Stomach (tissue), 9 donors: Measurements from ENCODE around the gene TAF1. TPM values are rescaled to one million over a fixed set of nuclear protein-coding genes. Genes with fewer than 3 reads are reported as not detected.
"Not testable (repeated sequence)": the region's sequence is repeated elsewhere in the genome, so short reads cannot be mapped to it uniquely, and the experiment has no call there.

Source experiments
- DNase-seq, 2 donors: peaks; one replicate each; pipeline versions ENCODE4 v3.0.0 to v3.0.0-alpha.2; 2013 to 2019
- H3K27ac ChIP-seq, 5 donors: fragments of 200-600 bp in 4 of 5; sonication (generic) in 4 of 5; one replicate each; pipeline ENCODE4 v1.5.1; 2013 to 2019; ENCODE audit warnings: mild to moderate bottlenecking in 1 of 5, moderate library complexity in 1 of 5
- H3K27me3 ChIP-seq, 3 donors: fragments of 200-600 bp; sonication (generic); one replicate each; pipeline ENCODE4 v1.5.1; 2017 to 2019; ENCODE audit warnings: mixed run types in 1 of 3
- H3K36me3 ChIP-seq, 4 donors: fragments of 200-600 bp; sonication (generic); 1 replicate in 3 of 4; 2 replicates in 1 of 4; pipeline ENCODE4 v1.5.1; 2016 to 2019
- H3K4me1 ChIP-seq, 4 donors: fragments of 200-600 bp; sonication (generic); one replicate each; pipeline ENCODE4 v1.5.1; 2016 to 2019
- H3K4me3 ChIP-seq, 4 donors: fragments of 200-600 bp; sonication (generic) in 3 of 4; one replicate each; pipeline ENCODE4 v1.5.1; 2016 to 2019; ENCODE audit warnings: mild to moderate bottlenecking in 1 of 4
- H3K9me3 ChIP-seq, 4 donors: fragments of 200-600 bp; sonication (generic); one replicate each; pipeline ENCODE4 v1.5.1; 2016 to 2019
- EP300 ChIP-seq: sonication (generic); formaldehyde crosslinking; IDR thresholded peaks from one replicate; pipeline ENCODE4 v1.6.1; 2017; ENCODE audit warnings: antibody characterized with exemption
- POLR2A ChIP-seq, 4 donors: fragments of 450-650 bp; IDR thresholded peaks; one replicate each; pipeline ENCODE4 v1.6.1; 2016; ENCODE audit warnings: antibody characterized with exemption in 4 of 4, control low read depth in 2 of 4, mild to moderate bottlenecking in 1 of 4, moderate library complexity in 1 of 4
- POLR2AphosphoS5 ChIP-seq, 3 donors: sonication (generic); formaldehyde crosslinking; IDR thresholded peaks; one replicate each; pipeline ENCODE4 v1.6.1; 2016; ENCODE audit warnings: antibody characterized with exemption in 3 of 3
- whole genome bisulfite sequencing, 5 donors: extraction: QIAGEN DNeasy Blood & Tissue Kit in 3 of 5; methylation state at CpG; one replicate each; pipeline versions ENCODE4 v1.1.5 to v1.1.7; 2013 to 2018; 5-methylcytosine and 5-hydroxymethylcytosine counted together
- intact Hi-C: fragments of 100-400 bp; cut with DNase I; formaldehyde crosslinking; loops from one replicate; pipeline ENCODE4 v1.15.1; 2023; ENCODE audit warnings: low total_unique reads
- polyA plus RNA-seq, 3 donors: library from polyadenylated mRNA; stranded (reverse); fragments of 200-250 nt; gene quantifications; one replicate each; pipeline ENCODE4 v1.2.3, GENCODE V29; 2013
- total RNA-seq, 5 donors: library from RNA; depleted of rRNA; stranded (reverse); fragments of >200 nt; gene quantifications; one replicate each; pipeline versions ENCODE4 v1.1.0 to v1.2.3, GENCODE V29; 2014 to 2016
- TF ChIP-seq, protein P1 (sequence below), 7 experiments: fragments of 450-650 bp in 4 of 7; fragments of 200-600 bp in 3 of 7; sonication (generic) in 3 of 7; IDR thresholded peaks; one replicate each; pipeline ENCODE4 v1.5.1; 2016 to 2019; ENCODE audit warnings: antibody characterized with exemption in 7 of 7, control low read depth in 2 of 7, mild to moderate bottlenecking in 1 of 7
- donor health status: healthy with polysubstance abuse.
- donor health status: Bipolar disorder and iron deficiency.
- donor health status: healthy.

The TAF1 gene
- total and polyA plus RNA-seq, 8 donors = 5.8 to 118 (median 31.3) TPM

DNA sequence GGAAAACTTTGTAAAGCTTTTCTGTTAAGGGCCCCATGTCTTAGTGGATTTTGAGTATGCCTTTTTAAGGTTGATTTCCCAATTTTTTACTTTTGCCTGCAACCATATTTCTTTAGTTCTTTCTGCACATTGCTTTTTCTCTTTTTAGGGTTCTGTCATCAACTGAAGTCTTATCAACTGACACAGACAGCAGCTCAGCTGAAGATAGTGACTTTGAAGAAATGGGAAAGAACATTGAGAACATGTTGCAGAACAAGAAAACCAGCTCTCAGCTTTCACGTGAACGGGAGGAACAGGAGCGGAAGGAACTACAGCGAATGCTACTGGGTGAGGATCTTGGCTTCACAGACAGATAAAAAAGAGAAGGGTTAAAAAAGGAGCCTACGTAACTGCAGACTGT lies 27.8 kb downstream of the TAF1 start:
- Histone ChIP-seq H3K4me1 (no peaks in the 10 kb centered on the region), H3K4me3 (no peak overlapping the region), H3K27me3 (no peaks in the 10 kb centered on the region), H3K27ac (no peak overlapping the region), H3K36me3 (peaks cover 39 to 100% (median 99%) of the 10 kb centered on the region in 4 donors), H3K9me3 (no peaks in the 10 kb centered on the region)
- WGBS, 5 donors = 85 to 94% (median 89%) methylated on average over 5 of the region's 5 CpGs
- DNase-seq = no peak
- intact Hi-C loops = no loop called here
- no peak for TF ChIP-seq POLR2AphosphoS5 (IDR thresholded peaks at IDR 0.05)
- no peak for TF ChIP-seq EP300
- TF ChIP-seq POLR2A (IDR thresholded peaks at IDR 0.05) = no peak
- TF ChIP-seq, protein P1, sequence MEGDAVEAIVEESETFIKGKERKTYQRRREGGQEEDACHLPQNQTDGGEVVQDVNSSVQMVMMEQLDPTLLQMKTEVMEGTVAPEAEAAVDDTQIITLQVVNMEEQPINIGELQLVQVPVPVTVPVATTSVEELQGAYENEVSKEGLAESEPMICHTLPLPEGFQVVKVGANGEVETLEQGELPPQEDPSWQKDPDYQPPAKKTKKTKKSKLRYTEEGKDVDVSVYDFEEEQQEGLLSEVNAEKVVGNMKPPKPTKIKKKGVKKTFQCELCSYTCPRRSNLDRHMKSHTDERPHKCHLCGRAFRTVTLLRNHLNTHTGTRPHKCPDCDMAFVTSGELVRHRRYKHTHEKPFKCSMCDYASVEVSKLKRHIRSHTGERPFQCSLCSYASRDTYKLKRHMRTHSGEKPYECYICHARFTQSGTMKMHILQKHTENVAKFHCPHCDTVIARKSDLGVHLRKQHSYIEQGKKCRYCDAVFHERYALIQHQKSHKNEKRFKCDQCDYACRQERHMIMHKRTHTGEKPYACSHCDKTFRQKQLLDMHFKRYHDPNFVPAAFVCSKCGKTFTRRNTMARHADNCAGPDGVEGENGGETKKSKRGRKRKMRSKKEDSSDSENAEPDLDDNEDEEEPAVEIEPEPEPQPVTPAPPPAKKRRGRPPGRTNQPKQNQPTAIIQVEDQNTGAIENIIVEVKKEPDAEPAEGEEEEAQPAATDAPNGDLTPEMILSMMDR (IDR thresholded peaks at IDR 0.05) = no peak

DNA sequence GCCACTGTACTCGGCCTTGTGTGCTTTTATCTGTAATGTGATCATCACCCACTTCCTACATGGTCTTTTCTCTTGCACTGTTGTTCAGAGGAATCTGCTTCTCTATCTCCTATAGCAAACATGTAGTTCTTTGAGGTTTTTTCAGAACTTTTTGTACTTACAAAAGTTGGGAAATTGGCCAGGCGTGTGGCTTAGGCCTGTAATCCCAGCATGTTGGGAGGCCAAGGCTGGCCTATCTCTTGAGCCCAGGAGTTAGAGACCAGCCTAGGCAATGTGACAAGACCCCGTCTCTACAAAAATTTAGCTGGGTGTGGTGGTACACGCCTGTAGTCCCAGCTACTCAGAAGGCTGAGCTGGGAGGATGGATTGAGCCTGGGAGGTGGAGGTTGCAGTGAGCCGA lies 30.4 kb downstream of the TAF1 start:
- Histone ChIP-seq H3K9me3 (no peaks in the 10 kb centered on the region), H3K27me3 (no peaks in the 10 kb centered on the region), H3K4me1 (no peaks in the 10 kb centered on the region), H3K4me3 (no peak overlapping the region), H3K27ac (no peak overlapping the region), H3K36me3 (peaks cover 26 to 100% (median 99%) of the 10 kb centered on the region in 4 donors)
- TF ChIP-seq, protein P1 (IDR thresholded peaks at IDR 0.05) = no peak
- no peak for TF ChIP-seq POLR2AphosphoS5 (IDR thresholded peaks at IDR 0.05)
- TF ChIP-seq POLR2A (IDR thresholded peaks at IDR 0.05) = no peak
- DNase-seq = no peak
- intact Hi-C loops = no loop called here
- 79 to 95% (median 85%) methylated on average over 4 to 5 of the region's 5 CpGs for WGBS, 5 donors

DNA sequence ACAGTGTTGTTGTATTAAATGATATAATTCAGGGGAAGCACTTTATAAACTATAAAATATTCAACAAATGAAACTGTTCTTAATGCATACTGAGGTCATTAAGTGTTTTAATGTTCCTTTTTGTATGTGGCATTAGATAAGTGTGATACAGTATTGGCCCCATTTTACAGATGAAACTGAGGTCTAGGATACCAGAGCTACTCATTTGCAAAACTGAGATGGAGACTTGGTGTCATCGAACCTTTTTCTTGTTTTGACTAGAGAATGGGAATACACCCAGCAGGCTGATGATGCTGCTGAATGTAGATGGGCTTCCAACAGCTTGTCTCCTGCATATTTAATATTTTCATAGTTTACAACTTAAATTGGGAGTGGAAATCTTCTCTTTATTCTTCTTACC lies 34.6 kb downstream of the TAF1 start:
- WGBS, 5 donors = 83 to 93% (median 90%) methylated on average over 1 of the region's 1 CpG
- intact Hi-C loops = no loop called here
- Histone ChIP-seq H3K27me3 (no peaks in the 10 kb centered on the region), H3K27ac (no peak overlapping the region), H3K36me3 (peaks cover 19 to 95% (median 92%) of the 10 kb centered on the region in 4 donors), H3K9me3 (no peaks in the 10 kb centered on the region), H3K4me3 (no peak overlapping the region), H3K4me1 (no peaks in the 10 kb centered on the region)
- DNase-seq = no peak
- TF ChIP-seq POLR2AphosphoS5 (IDR thresholded peaks at IDR 0.05) = no peak

GRCh38 chrX:71416260-71416659 lies 50.1 kb downstream of the TAF1 start:
- 0 to 49% (median 36%) methylated on average over 1 to 3 of the region's 5 CpGs; no CpG with 5 or more reads in 1 of the 5 donors for WGBS, 5 donors

DNA sequence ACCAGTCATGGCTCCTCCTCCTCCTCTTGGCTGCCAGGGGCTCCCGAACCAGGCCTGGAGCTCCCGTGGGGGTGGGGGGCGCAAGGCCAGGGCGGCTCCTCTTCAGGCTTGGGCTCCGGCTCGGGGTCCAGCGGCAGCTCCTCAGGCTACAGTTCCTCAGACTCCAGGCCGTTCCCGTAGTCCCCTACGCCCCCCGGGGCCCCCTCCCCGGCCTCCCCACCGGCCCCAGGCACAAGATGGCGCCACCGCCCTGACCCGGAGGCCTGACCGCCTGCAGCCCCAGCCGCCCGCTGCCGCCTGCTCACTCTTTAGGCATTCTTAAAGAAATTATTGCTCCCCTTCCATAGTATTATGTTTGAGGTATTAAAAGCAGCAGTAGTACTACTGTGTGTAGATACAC lies 54.5 kb downstream of the TAF1 start:
- H3K9me3 ChIP-seq = no peaks in the 10 kb centered on the region
- H3K27me3 ChIP-seq = no peaks in the 10 kb centered on the region
- no peak overlapping the region for H3K27ac ChIP-seq
- no peaks in the 10 kb centered on the region for H3K4me1 ChIP-seq
- H3K36me3 ChIP-seq = peaks cover 5 to 82% (median 74%) of the 10 kb centered on the region in 4 donors
- WGBS, 5 donors = 82 to 98% (median 93%) methylated on average over 7 to 20 of the region's 20 CpGs
- no peak for DNase-seq
- intact Hi-C loops = no loop called here
- no peak for TF ChIP-seq POLR2A (IDR thresholded peaks at IDR 0.05)
- TF ChIP-seq EP300 = no peak
- TF ChIP-seq, protein P1 (IDR thresholded peaks at IDR 0.05) = no peak
- no peak for TF ChIP-seq POLR2AphosphoS5 (IDR thresholded peaks at IDR 0.05)
- no peak overlapping the region for H3K4me3 ChIP-seq

More at GRCh38 chrX:71416260-71416659, 50.1 kb downstream of the TAF1 start:
- H3K4me3 ChIP-seq, H3K27ac ChIP-seq, H3K4me1 ChIP-seq, intact Hi-C loops, DNase-seq, H3K27me3 ChIP-seq, H3K9me3 ChIP-seq: not testable (repeated sequence)
- H3K36me3 ChIP-seq = peaks cover 5 to 65% (median 53%) of the 10 kb centered on the region in 4 donors
